Testis (tissue), 2 donors: ENCODE results near the gene CYBA.

Experiments
- POLR2A ChIP-seq: fragments of 450-650 bp; IDR thresholded peaks from one replicate; pipeline ENCODE4 v1.6.1; 2017; ENCODE audit warnings: antibody characterized with exemption, mild to moderate bottlenecking, moderate library complexity
- TF ChIP-seq, protein P1 (sequence below), 3 experiments: fragments of 450-650 bp in 2 of 3; fragments of 200-600 bp in 1 of 3; sonication (generic) in 1 of 3; IDR thresholded peaks; one replicate each; pipeline ENCODE4 v1.5.1; 2016 to 2019; ENCODE audit warnings: antibody characterized with exemption in 3 of 3, mild to moderate bottlenecking in 2 of 3, moderate library complexity in 1 of 3

DNA sequence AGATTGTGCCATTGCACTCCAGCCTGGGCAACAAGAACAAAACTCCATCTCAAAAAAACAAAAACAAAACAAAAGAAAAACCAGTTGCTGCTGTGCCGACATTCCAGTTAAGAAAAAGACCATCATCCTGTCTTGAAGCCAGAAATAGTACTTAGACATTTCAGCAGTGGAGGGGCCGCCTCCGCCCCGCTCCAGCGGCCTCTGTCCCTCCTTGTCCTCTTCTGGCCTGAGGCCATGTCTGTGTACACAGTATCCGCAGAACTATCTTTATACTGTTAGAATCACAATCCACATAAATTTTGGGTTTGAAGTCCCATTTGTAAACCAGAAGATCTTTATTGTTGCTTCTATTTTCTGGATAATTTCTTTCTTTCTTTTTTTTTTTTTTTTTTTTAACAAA lies 55.8 kb downstream of the CYBA start:
- TF ChIP-seq, protein P1, sequence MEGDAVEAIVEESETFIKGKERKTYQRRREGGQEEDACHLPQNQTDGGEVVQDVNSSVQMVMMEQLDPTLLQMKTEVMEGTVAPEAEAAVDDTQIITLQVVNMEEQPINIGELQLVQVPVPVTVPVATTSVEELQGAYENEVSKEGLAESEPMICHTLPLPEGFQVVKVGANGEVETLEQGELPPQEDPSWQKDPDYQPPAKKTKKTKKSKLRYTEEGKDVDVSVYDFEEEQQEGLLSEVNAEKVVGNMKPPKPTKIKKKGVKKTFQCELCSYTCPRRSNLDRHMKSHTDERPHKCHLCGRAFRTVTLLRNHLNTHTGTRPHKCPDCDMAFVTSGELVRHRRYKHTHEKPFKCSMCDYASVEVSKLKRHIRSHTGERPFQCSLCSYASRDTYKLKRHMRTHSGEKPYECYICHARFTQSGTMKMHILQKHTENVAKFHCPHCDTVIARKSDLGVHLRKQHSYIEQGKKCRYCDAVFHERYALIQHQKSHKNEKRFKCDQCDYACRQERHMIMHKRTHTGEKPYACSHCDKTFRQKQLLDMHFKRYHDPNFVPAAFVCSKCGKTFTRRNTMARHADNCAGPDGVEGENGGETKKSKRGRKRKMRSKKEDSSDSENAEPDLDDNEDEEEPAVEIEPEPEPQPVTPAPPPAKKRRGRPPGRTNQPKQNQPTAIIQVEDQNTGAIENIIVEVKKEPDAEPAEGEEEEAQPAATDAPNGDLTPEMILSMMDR (IDR thresholded peaks at IDR 0.05), result no peak
- TF ChIP-seq POLR2A, result no peak
